HFF-Myc (cell line): ENCODE measurements around the gene SLC37A1.

Experiments used
- DNase-seq: peaks from one replicate; pipeline ENCODE4 v3.0.0-alpha.2; 2011; ENCODE audit warnings: low read depth; ENCODE audit errors: extremely low read depth
- H3K4me3 ChIP-seq: replicated peaks from 2 replicates; pipeline ENCODE4 v1.5.1; 2011; ENCODE audit warnings: low read depth, mild to moderate bottlenecking, control low read depth, low read length
- TF ChIP-seq, protein P1 (sequence below): IDR thresholded peaks from 2 replicates; pipeline ENCODE4 v1.5.1; 2012; ENCODE audit warnings: mild to moderate bottlenecking, low read depth, low read length, control low read depth; ENCODE audit errors: missing control alignments

Gene SLC37A1

GRCh38 chr21:42587036-42587435, 73.4 kb downstream of the SLC37A1 start:
- H3K4me3 ChIP-seq, result no peak overlapping the region
- no peak for DNase-seq
- TF ChIP-seq, protein P1, sequence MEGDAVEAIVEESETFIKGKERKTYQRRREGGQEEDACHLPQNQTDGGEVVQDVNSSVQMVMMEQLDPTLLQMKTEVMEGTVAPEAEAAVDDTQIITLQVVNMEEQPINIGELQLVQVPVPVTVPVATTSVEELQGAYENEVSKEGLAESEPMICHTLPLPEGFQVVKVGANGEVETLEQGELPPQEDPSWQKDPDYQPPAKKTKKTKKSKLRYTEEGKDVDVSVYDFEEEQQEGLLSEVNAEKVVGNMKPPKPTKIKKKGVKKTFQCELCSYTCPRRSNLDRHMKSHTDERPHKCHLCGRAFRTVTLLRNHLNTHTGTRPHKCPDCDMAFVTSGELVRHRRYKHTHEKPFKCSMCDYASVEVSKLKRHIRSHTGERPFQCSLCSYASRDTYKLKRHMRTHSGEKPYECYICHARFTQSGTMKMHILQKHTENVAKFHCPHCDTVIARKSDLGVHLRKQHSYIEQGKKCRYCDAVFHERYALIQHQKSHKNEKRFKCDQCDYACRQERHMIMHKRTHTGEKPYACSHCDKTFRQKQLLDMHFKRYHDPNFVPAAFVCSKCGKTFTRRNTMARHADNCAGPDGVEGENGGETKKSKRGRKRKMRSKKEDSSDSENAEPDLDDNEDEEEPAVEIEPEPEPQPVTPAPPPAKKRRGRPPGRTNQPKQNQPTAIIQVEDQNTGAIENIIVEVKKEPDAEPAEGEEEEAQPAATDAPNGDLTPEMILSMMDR, result no peak

DNA sequence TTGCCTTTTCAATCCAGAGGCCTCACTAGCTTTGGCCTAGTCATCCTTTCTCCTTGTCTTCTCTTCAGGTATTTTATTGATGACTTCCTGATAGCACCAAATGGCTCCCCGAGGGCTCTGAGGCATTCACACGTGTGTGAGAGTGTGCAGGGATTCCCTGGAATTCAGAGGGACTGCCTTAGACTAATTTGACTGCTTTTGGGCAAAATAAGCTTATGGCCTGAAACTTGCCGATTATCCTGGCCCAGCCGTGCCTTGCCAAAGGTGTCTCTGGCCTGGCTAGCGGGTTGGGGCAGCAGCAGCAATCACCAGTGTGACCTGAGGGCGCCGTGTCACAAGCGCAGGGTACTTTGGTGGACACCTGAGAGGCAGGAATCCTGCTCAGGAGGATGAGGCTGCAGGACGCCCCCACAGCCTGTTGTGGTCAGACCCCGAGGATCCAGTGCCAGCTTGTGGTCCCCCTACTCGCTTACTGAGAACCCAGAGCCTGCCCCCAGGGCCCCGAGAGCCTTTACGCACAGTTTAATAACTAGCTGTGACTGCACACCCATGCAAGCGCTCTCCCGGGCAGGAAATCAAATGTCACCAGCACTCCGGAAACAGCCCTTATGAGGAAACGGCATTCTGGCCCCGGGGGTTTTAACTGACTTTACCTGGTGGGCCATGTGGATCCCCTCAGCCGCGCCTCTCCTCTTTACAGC, 76.9 kb downstream of the SLC37A1 start:
- no peak overlapping the region for H3K4me3 ChIP-seq
- TF ChIP-seq, protein P1, result no peak
- no peak for DNase-seq

- TF ChIP-seq, protein P1, result no peak
Observed at GRCh38 chr21:42591170-42591869, 77.7 kb downstream of the SLC37A1 start.

DNA sequence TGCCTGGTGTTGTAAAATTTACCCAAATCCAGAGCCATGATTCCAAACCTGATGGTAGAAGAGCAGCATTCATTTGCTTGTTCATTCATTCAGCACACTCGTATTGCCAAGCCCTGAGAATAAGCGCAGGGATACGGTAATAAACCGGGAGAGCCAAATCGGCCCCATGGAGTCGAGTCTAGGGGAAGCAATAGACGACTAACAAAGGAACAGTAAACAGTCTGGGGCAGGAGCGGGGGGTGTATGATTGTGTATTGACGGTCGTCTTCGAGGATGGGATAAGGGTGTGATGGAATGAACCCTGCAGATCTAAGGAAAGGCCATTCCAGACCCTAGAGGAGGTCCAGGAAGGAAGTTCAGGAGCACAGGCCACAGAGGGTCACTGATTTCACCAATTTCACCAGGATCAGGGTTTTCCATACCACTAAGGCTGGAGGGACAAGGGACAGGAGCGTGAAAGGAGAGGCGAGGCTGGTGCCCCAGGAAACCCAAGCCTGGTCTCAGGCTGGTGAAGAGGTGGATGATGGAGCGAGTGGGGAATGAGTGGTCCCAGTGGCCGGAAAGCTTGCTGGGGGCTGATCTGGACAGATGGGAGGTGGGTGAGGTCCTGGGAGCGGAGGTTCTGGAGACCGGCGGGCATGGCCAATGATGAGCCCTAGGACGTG, 78.6 kb downstream of the SLC37A1 start:
- H3K4me3 ChIP-seq, result no peak overlapping the region
- TF ChIP-seq, protein P1, result no peak
- DNase-seq, result no peak

More at GRCh38 chr21:42591170-42591869, 77.7 kb downstream of the SLC37A1 start:
- no peak overlapping the region for H3K4me3 ChIP-seq
- no peak for DNase-seq

DNA sequence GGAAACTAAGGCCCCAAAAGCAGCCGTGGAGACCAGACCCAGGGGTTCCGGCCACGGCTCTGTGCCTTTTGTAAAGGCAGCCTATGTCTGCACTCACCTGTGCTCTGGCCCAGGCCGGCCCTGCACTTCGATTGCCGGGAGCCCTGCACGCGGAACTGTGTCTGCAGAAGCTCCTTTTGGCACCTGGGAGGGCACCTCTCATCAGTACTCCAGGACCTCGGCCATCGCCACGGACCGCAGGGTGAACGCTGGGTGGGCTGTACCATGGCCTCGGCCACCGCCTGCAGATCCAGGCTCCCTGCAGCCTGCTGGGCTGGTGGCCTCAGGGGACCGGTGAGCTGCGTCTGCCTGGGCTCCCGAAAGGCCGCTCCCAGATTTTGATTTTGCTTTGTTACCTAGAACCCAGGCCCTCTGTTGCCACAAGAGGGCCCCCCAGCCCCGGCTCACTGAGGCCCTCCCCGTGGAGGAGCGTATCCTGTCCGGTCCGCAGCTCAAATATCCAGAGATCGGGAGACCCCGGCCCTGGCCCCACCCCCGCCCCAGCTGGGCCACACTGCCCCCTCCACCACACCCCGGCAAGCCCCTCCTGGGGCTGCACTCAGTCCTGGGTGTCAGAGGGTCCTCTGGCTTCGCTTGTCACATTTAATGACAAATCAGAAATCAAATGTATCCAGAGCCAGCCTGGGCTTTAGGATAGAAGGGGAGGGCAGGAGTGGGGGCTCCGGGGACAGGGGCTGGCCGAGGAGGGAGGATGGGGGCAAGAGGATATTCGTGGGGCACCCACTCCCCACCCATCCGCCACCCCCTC, 79.6 kb downstream of the SLC37A1 start:
- TF ChIP-seq, protein P1, result peak; percentile 66
- DNase-seq, result no peak
- H3K4me3 ChIP-seq, result no peak overlapping the region

DNA sequence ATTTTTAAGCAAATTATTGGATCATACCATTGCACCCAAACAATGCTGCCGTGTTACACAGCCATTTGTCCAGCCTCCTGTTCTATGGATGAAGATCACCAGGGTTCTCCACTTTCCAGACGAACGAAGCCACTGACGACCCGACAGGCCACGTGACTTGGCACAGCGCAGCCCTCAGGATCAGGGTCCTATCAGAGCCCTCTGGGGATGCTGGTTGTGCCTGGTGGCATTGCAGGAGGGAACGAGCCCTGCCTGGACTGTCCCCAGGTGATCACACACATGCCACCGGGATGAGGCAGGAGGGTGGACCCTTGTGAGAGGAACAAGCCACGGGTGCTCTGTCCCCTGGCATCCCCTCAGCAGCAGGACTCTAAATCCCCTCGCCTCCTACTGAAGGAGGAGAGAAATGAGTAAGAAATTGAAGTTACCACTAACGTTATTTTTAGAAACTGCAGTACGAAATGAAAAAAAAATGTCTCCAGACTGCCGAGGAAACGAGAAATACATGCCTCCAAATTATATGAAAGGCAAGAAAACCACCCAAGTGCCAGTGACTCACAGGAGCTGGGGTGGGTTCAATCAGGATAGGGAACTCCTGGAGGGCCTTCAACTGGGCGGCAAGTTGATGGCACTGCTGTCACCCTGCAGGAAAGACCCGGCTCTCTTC, 81.1 kb downstream of the SLC37A1 start:
- TF ChIP-seq, protein P1, result no peak
- no peak overlapping the region for H3K4me3 ChIP-seq
- DNase-seq, result no peak
